ENCODE data around the gene ZNF200.

GRCh38 chr16:3173892-3174617 is 60.9 kb downstream of the ZNF200 start:
- TF ChIP-seq POLR2AphosphoS5 (IDR thresholded peaks at IDR 0.05): no peak
- TF ChIP-seq, protein P1, sequence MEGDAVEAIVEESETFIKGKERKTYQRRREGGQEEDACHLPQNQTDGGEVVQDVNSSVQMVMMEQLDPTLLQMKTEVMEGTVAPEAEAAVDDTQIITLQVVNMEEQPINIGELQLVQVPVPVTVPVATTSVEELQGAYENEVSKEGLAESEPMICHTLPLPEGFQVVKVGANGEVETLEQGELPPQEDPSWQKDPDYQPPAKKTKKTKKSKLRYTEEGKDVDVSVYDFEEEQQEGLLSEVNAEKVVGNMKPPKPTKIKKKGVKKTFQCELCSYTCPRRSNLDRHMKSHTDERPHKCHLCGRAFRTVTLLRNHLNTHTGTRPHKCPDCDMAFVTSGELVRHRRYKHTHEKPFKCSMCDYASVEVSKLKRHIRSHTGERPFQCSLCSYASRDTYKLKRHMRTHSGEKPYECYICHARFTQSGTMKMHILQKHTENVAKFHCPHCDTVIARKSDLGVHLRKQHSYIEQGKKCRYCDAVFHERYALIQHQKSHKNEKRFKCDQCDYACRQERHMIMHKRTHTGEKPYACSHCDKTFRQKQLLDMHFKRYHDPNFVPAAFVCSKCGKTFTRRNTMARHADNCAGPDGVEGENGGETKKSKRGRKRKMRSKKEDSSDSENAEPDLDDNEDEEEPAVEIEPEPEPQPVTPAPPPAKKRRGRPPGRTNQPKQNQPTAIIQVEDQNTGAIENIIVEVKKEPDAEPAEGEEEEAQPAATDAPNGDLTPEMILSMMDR (IDR thresholded peaks at IDR 0.05 in 8 of 11, conservative IDR thresholded peaks at IDR 0.05 in 3 of 11): no peak
- TF ChIP-seq POLR2A (IDR thresholded peaks at IDR 0.05): no peak
